ENCODE results near the gene ETDB.
"Not testable (repeated sequence)": the region's sequence is repeated elsewhere in the genome, so short reads cannot be mapped to it uniquely, and the experiment has no call there.

DNA sequence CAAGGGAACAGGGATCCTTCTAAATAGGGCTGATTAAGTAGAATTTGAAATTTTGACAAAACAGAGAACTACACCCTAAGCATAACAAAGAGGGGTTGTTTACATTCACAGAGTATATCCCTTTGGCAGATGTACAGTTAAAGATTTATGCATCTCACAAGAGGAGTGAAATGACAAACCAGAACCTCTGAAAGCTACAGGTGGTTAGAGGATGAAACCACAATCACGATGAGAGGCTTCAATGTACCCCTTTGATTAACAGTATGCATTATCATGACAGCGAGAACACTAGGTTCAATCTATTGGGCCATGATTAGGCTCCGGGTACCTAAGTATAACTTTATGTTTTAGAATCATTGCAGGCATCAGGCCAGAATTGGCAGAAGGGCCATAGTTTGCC lies 34.4 kb upstream of the ETDB start:
- not testable (repeated sequence) for TF ChIP-seq RAD21 (IDR thresholded peaks at IDR 0.05; ENCODE audit: low read length); BHLHE40 (IDR thresholded peaks at IDR 0.05; ENCODE audit: low read depth, low read length); CTCF (conservative IDR thresholded peaks at IDR 0.05; ENCODE audit: low read depth, low read length); MAZ (IDR thresholded peaks at IDR 0.05; ENCODE audit: borderline replicate concordance, low read depth, low read length); CEBPB (IDR thresholded peaks at IDR 0.05; ENCODE audit: low read depth, low read length); POLR2A (IDR thresholded peaks at IDR 0.05; ENCODE audit: low read depth, low read length); MAFK (IDR thresholded peaks at IDR 0.05; ENCODE audit: low read depth, low read length)

Data from IMR-90 (cell line).